Measurements from ENCODE around the gene CLEC7A. TPM values are rescaled to one million over a fixed set of nuclear protein-coding genes. Genes with fewer than 3 reads are reported as not detected.

CLEC7A gene
- total and polyA plus RNA-seq, 9 of the 15 experiments (the other 6 are each of a cell fraction or from before 2014, with no cell fraction given), result 0.16 TPM; not detected in 8

GRCh38 chr12:10084733-10085132 lies 45.3 kb downstream of the CLEC7A start:
- no peak overlapping the region for H2AFZ ChIP-seq (ENCODE audit: low read depth, low read length)
- ChIA-PET POLR2A (no interaction called here), CTCF (ENCODE audit: low intra/inter-chr PET ratio) (no interaction called here)
- no peak overlapping the region for H3K4me2 ChIP-seq (ENCODE audit: insufficient read depth, low read length)
- no peaks in the 10 kb centered on the region for H3K9me3 ChIP-seq (replicated peaks; ENCODE audit: control insufficient read depth, insufficient read depth, low read depth, low read length)
- DNase-seq (ENCODE audit: extremely low read depth in 1 of 4, low spot score in 3 of 4) (no peak), ATAC-seq (no peak), FAIRE-seq (no peak)
- H3K36me3 ChIP-seq (ENCODE audit: control insufficient read depth, insufficient read depth, low read length), result no peaks in the 10 kb centered on the region
- H3K9ac ChIP-seq (ENCODE audit: insufficient read depth in 1 of 2, low read depth in 2 of 2, low read length in 2 of 2), result no peak overlapping the region
- no peaks in the 10 kb centered on the region for H3K4me1 ChIP-seq (replicated peaks in 1 of 2; ENCODE audit: control insufficient read depth in 2 of 2, insufficient read depth in 2 of 2, low read length in 2 of 2)
- H4K20me1 ChIP-seq (replicated peaks; ENCODE audit: control insufficient read depth, insufficient read depth, low read length), result no peaks in the 10 kb centered on the region
- in situ Hi-C loops (cut with MboI) (no loop called here), intact Hi-C loops (cut with micrococcal nuclease) (no loop called here)
- WGBS (ENCODE audit: insufficient coverage, low coverage, missing lambda C conversion rate), result 0% methylated on average over 1 of the region's 6 CpGs
- H3K4me3 ChIP-seq, result no peak overlapping the region
- H3K9me1 ChIP-seq (ENCODE audit: control insufficient read depth, insufficient read depth, low read length), result no peaks in the 10 kb centered on the region
- H3K27ac ChIP-seq (ENCODE audit: extremely low read depth, low read depth, low read length), result no peak overlapping the region
- H3K27me3 ChIP-seq (ENCODE audit: control insufficient read depth in 2 of 2, insufficient read depth in 2 of 2, low read length in 2 of 2), result peaks cover 0 to 5% of the 10 kb centered on the region in 2 experiments; a peak in 2 of 5 replicates
- H3K79me2 ChIP-seq (ENCODE audit: control insufficient read depth, insufficient read depth, low read length), result no peaks in the 10 kb centered on the region
- TF ChIP-seq SRSF1 (IDR thresholded peaks at IDR 0.05; ENCODE audit: low read depth, low read length) (no peak), ZNF316 (IDR thresholded peaks at IDR 0.05) (0 out of 2 replicates have a peak, but pooled peaks have one; percentile 22)
- BruUV-seq (replicated peaks), result no TSS peak

- H2AFZ ChIP-seq (ENCODE audit: low read depth, low read length), result no peak overlapping the region
- CTCF ChIA-PET (ENCODE audit: low intra/inter-chr PET ratio), result no interaction called here
- DNase-seq (ENCODE audit: extremely low read depth in 1 of 4, low spot score in 3 of 4), result no peak
- H3K36me3 ChIP-seq (ENCODE audit: control insufficient read depth, insufficient read depth, low read length), result no peaks in the 10 kb centered on the region
- ATAC-seq, result no peak
- H3K4me1 ChIP-seq (replicated peaks in 1 of 2; ENCODE audit: control insufficient read depth in 2 of 2, insufficient read depth in 2 of 2, low read length in 2 of 2), result no peaks in the 10 kb centered on the region
- 0% methylated on average over 5 of the region's 5 CpGs for WGBS (ENCODE audit: insufficient coverage, low coverage, missing lambda C conversion rate)
- H3K9me1 ChIP-seq (ENCODE audit: control insufficient read depth, insufficient read depth, low read length), result no peaks in the 10 kb centered on the region
- no peak overlapping the region for H3K4me3 ChIP-seq
- no peak overlapping the region for H3K4me2 ChIP-seq (ENCODE audit: insufficient read depth, low read length)
- TF ChIP-seq SNAPC5 (CRISPR knock-in tag; IDR thresholded peaks at IDR 0.05) (no peak), SIX5 (IDR thresholded peaks at IDR 0.05; ENCODE audit: borderline replicate concordance in 1 of 2, insufficient read depth in 1 of 2, low read depth in 1 of 2, low read length in 2 of 2) (no peak), TEAD2 (tag; IDR thresholded peaks at IDR 0.05) (no peak), ATF4 (CRISPR knock-in tag; IDR thresholded peaks at IDR 0.05) (no peak), RFX7 (CRISPR knock-in tag; IDR thresholded peaks at IDR 0.05) (no peak), LARP7 (IDR thresholded peaks at IDR 0.05) (no peak)
- H4K20me1 ChIP-seq (replicated peaks; ENCODE audit: control insufficient read depth, insufficient read depth, low read length), result no peaks in the 10 kb centered on the region
- no peak for FAIRE-seq
- H3K79me2 ChIP-seq (ENCODE audit: control insufficient read depth, insufficient read depth, low read length), result no peaks in the 10 kb centered on the region
- intact Hi-C loops (cut with micrococcal nuclease) (no loop called here), in situ Hi-C loops (cut with MboI) (no loop called here)
- H3K9ac ChIP-seq (ENCODE audit: insufficient read depth in 1 of 2, low read depth in 2 of 2, low read length in 2 of 2), result no peak overlapping the region
- POLR2A ChIA-PET, result interaction anchor here (1.0 kb wide), 1 partner anchor 446 kb away, joined by 4 read pairs; no protein-coding TSS in a partner anchor
- no peak overlapping the region for H3K27ac ChIP-seq (ENCODE audit: extremely low read depth, low read depth, low read length)
- H3K27me3 ChIP-seq (ENCODE audit: control insufficient read depth in 2 of 2, insufficient read depth in 2 of 2, low read length in 2 of 2), result no peaks in the 10 kb centered on the region
- no TSS peak for BruUV-seq (replicated peaks)
- no peaks in the 10 kb centered on the region for H3K9me3 ChIP-seq (replicated peaks; ENCODE audit: control insufficient read depth, insufficient read depth, low read depth, low read length)
These were observed 47.7 kb downstream of the CLEC7A start for GRCh38 chr12:10082117-10082874.

All from K562 (cell line).